Measurements from ENCODE around the gene DPP3. TPM values are rescaled to one million over a fixed set of nuclear protein-coding genes. Genes with fewer than 3 reads are reported as not detected.
A peak's percentile ranks its signal among the peaks of the same experiment; 100 is the strongest.
"Not testable (repeated sequence)": the region's sequence is repeated elsewhere in the genome, so short reads cannot be mapped to it uniquely, and the experiment has no call there.

Gene DPP3
- total RNA-seq, 1 donor = 15.2 TPM

DNA sequence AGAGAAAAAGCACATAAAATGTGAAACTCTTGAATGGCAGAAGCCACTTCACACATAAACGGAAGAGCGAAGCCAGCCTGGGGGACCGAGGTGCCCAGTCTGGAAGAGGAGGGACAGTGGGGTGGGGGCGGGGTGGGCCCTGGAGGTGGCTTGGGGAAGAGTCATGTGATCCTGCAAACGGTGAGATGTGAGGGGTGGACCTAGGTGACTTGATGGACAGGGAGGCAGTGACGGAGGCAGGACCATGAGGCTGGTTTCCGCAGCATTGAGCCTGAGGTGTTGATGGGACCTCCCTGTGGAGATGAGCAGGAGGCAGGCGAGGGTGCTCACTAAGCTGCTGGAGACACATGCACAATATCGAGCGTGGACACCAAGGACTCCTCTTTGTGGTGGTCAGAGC lies 48.8 kb downstream of the DPP3 start:
- H3K27me3 ChIP-seq (ENCODE audit: insufficient read depth, low read length) = no peaks in the 10 kb centered on the region
- no peaks in the 10 kb centered on the region for H3K9me3 ChIP-seq (ENCODE audit: low read depth, low read length)
- H3K4me1 ChIP-seq (ENCODE audit: insufficient read depth, low read length) = no peaks in the 10 kb centered on the region
- no peak overlapping the region for H3K4me3 ChIP-seq (ENCODE audit: low read length)

DNA sequence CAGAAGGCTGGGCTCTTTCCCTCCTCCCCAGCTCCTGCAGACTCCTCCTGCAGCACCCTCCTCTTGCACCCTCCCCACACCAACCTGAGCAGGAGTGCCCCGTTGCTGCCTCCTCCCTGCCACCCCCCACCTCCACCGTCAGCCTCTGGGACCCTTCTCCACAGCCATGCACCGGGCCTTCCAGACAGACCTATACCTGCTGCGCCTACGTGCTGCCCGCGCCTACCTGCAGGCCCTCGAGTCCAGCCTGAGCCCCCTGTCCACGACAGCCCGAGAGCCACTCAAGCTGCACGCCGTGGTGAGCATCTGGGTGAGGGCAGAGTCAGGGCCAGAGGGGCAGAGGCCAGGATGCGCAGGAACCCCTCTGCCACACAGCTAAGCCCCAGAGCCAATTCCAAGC lies 49.4 kb downstream of the DPP3 start:
- Histone ChIP-seq H3K9me3 (ENCODE audit: low read depth, low read length) (no peaks in the 10 kb centered on the region), H3K4me1 (ENCODE audit: insufficient read depth, low read length) (no peaks in the 10 kb centered on the region), H3K4me3 (ENCODE audit: low read length) (no peak overlapping the region), H3K27me3 (ENCODE audit: insufficient read depth, low read length) (no peaks in the 10 kb centered on the region)

DNA sequence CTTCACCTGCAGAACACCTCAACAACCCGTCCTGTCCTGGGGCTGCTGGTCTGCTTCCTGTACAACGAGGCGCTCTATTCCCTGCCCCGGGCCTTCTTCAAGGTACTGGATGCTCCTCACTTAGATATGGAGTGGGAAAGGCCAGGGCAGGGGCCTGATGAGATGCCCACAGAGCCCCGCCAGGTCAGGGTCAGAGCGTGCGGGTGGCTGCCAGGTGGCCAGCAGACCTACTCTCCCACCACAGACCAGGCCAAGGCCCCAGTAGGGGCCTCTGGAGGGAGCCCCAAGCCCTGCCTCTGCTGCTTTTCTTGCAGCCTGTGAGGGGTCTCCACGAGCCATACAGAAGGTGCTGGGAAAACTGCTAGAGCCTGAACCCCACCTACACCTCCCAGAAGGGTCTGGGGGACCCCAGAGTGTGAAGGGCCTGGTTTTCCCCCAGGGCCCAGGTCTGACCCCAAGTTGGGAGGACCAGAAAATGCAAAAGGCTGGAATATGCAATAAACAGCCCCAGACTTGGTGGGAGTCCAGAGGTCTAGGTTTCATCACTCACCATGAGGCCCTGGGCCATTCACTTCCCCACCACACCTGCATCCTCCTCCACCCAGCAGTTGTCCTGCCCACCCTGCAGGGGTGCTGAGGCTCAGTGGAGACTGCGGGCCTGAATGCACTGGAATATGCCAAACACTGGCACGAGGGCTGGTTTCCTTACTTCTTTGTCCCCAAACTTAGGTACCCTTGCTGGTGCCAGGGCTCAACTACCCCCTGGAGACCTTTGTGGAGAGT lies 50.9 kb downstream of the DPP3 start:
- H3K4me1 ChIP-seq (ENCODE audit: insufficient read depth, low read length) = no peaks in the 10 kb centered on the region
- no peaks in the 10 kb centered on the region for H3K9me3 ChIP-seq (ENCODE audit: low read depth, low read length)
- H3K27me3 ChIP-seq (ENCODE audit: insufficient read depth, low read length) = no peaks in the 10 kb centered on the region
- H3K4me3 ChIP-seq (ENCODE audit: low read length) = no peak overlapping the region

DNA sequence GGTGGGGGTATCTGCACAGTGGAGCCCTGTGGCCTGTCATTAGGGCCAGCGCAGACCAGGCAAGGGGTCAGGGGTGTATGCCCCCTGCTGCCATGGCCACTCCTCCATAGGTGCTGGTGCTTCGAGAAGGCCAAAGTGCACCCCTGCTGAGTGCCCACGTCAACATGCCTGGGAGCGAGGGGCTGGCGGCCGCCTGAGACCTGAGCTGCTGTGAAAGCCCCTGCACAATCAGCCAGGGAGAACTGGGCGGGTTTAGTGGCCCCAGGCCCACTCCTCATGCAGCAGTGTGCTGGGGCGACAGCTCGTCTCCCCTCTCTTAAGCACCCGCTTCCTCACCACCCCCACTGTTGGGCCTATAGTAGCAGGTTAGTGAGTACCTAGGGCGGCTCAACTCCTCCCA lies 51.6 kb downstream of the DPP3 start:
- no peaks in the 10 kb centered on the region for H3K9me3 ChIP-seq (ENCODE audit: low read depth, low read length)
- no peaks in the 10 kb centered on the region for H3K4me1 ChIP-seq (ENCODE audit: insufficient read depth, low read length)
- no peaks in the 10 kb centered on the region for H3K27me3 ChIP-seq (ENCODE audit: insufficient read depth, low read length)
- H3K4me3 ChIP-seq (ENCODE audit: low read length) = no peak overlapping the region

DNA sequence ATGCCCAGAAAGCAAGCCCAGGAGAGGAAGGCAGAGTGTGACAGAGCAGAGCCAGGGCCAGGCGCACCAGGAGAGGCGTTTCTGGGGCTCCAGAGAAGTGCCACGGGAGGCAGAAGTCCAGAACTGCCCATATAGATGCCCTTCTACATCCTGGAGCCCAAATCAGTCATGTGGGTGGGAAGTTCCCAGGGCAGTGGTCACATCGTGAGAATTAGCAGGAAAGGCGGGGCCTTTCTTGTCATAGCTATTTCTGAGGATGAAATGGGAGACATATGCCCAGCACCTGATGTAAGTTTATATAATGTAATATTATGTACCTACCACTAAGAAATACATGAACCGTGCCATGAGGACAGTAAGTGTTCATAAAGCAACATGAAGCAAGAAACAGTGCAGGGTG lies 52.5 kb downstream of the DPP3 start:
- no peaks in the 10 kb centered on the region for H3K27me3 ChIP-seq (ENCODE audit: insufficient read depth, low read length)
- no peaks in the 10 kb centered on the region for H3K9me3 ChIP-seq (ENCODE audit: low read depth, low read length)
- H3K4me3 ChIP-seq (ENCODE audit: low read length) = no peak overlapping the region
- H3K4me1 ChIP-seq (ENCODE audit: insufficient read depth, low read length) = no peaks in the 10 kb centered on the region

DNA sequence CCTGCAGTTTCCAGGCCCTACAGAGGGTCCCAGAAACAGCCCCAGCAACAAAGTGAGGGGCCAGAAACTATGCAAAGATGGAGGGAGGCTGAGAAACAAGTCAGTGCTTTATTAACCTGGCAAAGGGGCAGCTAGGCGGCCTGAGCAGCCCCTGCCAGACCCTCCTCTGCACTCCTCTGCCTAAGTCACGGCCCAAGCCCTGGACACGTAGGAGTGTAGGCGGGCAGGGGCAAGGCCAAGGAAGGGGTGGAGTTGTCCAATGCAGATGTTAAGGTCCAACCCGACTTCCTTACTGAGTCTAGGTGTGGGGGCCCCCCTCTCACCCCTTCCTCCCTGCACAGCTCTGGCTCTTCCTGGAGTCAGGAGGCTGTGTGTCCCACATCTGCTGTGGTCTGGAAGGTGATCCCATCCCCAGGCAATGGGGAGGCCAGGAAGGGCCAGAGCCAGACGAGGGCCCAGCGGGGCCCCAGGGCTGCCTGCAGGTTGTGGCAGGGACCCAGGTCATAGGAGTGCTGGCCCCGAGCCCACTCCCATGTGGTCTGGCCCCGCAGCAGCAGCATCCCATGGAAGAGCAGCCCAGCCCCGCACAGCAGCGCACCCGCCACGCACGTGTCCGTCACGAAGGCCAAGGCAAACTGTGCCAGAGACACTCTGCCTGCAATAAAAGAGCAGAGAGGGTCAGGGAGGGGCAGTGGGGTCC lies 59.1 kb downstream of the DPP3 start:
- no peaks in the 10 kb centered on the region for H3K9me3 ChIP-seq (ENCODE audit: low read depth, low read length)
- H3K4me3 ChIP-seq (ENCODE audit: low read length) = no peak overlapping the region
- H3K27me3 ChIP-seq (ENCODE audit: insufficient read depth, low read length) = no peaks in the 10 kb centered on the region
- peaks cover 18% of the 10 kb centered on the region for H3K4me1 ChIP-seq (ENCODE audit: insufficient read depth, low read length)

DNA sequence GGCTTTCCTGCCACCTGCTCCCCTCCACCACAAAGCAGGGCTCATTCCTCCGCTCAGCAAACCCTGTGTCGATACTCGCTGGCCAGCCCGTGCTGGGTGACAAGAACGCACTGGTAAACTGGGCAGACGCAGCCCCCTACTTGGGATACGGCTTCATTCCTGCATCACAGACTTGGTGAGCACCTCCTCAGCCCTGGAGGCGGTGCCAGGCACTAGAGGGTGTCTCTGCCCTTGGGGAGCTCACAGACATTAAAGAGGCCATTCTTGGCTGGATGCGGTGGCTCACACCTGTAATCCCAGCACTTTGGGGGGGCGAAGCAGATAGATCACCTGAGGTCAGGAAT lies 59.6 kb downstream of the DPP3 start:
- no peak overlapping the region for H3K4me3 ChIP-seq (ENCODE audit: low read length)
- peaks cover 24% of the 10 kb centered on the region for H3K4me1 ChIP-seq (ENCODE audit: insufficient read depth, low read length)
- H3K9me3 ChIP-seq (ENCODE audit: low read depth, low read length) = no peaks in the 10 kb centered on the region
- no peaks in the 10 kb centered on the region for H3K27me3 ChIP-seq (ENCODE audit: insufficient read depth, low read length)

DNA sequence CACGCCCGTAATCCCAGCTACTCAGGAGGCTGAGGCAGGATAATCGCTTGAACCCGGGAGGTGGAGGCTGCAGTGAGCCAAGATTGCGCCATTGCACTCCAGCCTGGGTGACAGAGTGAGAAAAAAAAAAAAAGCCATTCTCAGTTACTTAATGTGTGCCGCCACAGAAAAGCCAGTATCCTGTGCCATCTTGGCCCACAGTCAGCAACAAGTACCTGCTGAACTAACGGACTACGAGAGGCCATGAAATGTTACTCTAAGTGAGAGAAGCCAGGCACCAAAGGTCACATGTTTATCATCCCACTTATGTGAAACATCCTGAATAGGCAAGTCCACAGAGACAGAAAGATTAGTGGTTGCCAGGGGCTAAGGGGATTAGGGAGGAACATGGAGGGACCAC lies 60.4 kb downstream of the DPP3 start:
- not testable (repeated sequence) for H3K4me3 ChIP-seq (ENCODE audit: low read length); H3K9me3 ChIP-seq (ENCODE audit: low read depth, low read length); H3K27me3 ChIP-seq (ENCODE audit: insufficient read depth, low read length)
- H3K4me1 ChIP-seq (ENCODE audit: insufficient read depth, low read length) = peaks cover 30% of the 10 kb centered on the region

DNA sequence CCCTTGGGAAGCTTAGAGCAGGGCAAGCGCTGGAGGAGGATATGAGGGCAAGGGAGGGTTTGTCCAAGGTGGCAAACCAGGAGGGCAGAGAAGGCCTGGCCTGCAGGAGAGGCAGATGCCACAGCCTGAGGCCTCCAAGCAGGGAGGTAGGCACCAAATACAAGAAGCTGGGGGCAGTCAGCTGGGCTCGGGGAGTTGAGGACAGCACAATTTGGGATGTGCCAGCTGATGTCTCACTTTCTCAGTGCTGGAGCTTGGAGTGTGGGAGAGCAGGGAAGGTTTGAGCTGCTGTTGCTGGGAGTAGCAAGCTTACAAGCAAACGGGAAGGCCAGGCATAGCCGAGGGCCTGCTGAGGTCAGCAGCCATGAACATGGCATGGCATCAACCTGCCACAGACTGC lies 61.7 kb downstream of the DPP3 start:
- Histone ChIP-seq H3K9me3 (ENCODE audit: low read depth, low read length) (no peaks in the 10 kb centered on the region), H3K27me3 (ENCODE audit: insufficient read depth, low read length) (no peaks in the 10 kb centered on the region), H3K4me3 (ENCODE audit: low read length) (no peak overlapping the region), H3K4me1 (ENCODE audit: insufficient read depth, low read length) (peaks cover 35% of the 10 kb centered on the region)

DNA sequence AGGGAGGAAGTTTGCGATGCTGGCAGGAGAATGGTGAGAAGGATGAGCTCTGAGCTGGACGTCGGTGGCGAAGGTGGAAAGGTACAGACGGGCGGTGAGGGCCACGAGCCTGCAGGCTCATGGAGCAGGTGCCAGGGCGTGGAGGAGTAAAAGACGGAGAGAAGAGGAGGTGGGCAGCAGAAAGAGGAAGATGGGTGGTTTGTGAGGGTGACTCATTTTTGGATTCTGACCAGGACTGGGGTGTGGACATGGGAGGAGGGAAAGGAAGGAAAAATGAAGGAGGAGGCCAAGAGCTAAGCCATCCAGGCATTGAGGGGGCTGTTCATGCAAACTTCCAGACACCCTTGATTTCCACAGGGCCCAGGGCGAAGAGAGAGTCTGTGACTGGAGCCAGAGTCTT lies 62.1 kb downstream of the DPP3 start:
- peaks cover 35% of the 10 kb centered on the region for H3K4me1 ChIP-seq (ENCODE audit: insufficient read depth, low read length)
- no peaks in the 10 kb centered on the region for H3K9me3 ChIP-seq (ENCODE audit: low read depth, low read length)
- no peak overlapping the region for H3K4me3 ChIP-seq (ENCODE audit: low read length)
- no peaks in the 10 kb centered on the region for H3K27me3 ChIP-seq (ENCODE audit: insufficient read depth, low read length)

DNA sequence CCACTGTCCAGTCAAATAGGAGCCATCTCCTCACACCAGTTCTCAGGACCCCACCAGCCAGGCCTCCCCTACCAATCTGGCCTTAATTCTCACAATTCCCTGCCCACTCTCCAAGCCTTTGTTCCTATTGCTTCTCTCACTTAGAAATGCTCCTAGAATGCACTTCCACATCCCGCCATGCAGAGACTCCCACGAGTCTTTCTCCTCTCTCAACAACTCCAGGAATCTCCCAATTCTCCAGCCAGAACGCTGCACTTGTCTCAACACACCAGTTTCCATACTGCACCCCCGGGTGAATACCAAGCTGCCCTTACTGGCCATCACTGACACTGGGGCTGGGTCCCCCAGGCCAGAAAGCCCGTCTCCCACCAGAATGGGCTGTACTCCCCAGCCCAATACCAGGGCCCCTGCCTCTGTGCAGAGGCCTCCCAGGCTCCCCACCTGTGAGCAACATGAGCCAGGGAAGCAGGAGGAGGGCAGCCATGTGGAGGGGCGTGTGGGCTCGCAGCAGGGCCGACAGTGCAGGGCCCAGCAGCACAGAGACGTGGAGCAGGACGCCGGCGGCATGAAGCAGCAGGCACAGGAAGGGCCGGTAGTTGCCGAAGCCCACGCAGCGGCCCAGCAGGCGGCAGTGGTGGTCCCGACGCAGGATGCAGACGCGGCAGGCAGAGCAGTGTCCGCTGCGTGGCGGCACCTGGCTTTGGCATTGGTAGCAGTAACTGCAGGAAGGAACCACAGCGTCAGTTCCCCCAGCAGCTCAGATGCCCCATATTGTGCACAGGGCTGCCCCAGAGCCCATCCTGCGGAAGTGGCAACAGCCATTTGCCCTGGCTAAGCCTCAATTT lies 63.3 kb downstream of the DPP3 start:
- H3K4me3 ChIP-seq (ENCODE audit: low read length) = no peak overlapping the region

DNA sequence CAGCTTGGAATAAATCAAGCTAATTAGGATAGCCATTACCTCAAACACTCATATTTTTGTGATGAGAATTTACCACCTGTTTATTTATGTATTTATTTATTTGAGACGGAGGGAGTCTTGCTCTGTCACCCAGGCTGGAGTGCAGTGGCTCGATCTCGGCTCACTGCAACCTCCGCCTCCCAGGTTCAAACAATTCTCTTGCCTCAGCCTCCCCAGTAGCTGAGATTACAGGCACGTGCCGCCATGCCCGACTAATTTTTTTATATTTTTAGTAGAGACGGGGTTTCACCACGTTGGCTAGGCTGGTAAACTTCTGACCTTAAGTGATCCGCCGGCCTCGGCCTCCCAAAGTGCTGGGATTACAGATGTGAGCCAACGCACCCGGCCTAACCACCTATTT lies 64.7 kb downstream of the DPP3 start:
- peaks cover 35% of the 10 kb centered on the region for H3K4me1 ChIP-seq (ENCODE audit: insufficient read depth, low read length)
- H3K9me3 ChIP-seq (ENCODE audit: low read depth, low read length); H3K27me3 ChIP-seq (ENCODE audit: insufficient read depth, low read length): not testable (repeated sequence)
- H3K4me3 ChIP-seq (ENCODE audit: low read length) = peak overlapping the region; percentile 75

More for the DNA sequence above, 63.3 kb downstream of the DPP3 start:
- no peaks in the 10 kb centered on the region for H3K27me3 ChIP-seq (ENCODE audit: insufficient read depth, low read length)
- peaks cover 35% of the 10 kb centered on the region for H3K4me1 ChIP-seq (ENCODE audit: insufficient read depth, low read length)
- H3K9me3 ChIP-seq (ENCODE audit: low read depth, low read length) = no peaks in the 10 kb centered on the region

DNA sequence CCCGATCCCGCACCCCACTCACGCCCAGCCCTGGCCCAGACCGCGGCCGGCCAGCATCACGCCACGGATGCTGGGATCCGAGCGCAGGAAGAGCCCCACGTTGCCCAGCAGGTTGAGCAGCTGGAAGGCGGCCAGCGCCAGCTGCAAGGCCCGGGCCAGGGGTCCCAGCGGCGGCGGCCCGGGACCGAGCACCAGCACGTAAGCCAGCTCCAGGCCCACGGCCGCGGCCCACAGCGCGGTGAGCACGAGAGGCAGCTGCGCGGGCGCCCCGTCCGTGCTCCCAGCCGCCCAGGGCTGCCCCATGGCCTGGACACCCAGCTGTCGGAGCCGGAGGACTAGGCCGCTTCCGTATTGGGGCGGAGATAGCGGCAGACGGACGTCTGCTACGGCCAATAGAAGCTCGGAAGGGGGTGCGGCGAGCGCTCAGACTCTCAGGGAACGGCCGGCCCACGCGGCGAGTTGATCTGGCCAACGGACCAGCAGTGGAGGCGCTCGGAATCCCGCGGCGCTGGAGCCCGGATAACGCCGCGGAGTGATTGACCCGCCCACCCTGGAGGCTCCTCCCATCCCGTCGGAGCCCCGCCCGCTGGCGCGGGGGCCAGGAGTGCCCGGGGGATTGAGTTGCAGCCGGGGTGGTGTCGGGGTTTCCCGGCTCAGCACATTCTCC lies 65.6 kb downstream of the DPP3 start, which contains the start of gene ZDHHC24:
Gene ZDHHC24, minus strand, starts transcription at position 348 of the 667 bp plus-strand sequence. Its CDS starts 45 bp downstream, at position 303.
- H3K27me3 ChIP-seq (ENCODE audit: insufficient read depth, low read length) = no peaks in the 10 kb centered on the region
- H3K4me1 ChIP-seq (ENCODE audit: insufficient read depth, low read length) = peaks cover 35% of the 10 kb centered on the region
- no peaks in the 10 kb centered on the region for H3K9me3 ChIP-seq (ENCODE audit: low read depth, low read length)
- peak within 1 kb of the TSS; percentile 75 for H3K4me3 ChIP-seq (ENCODE audit: low read length)

DNA sequence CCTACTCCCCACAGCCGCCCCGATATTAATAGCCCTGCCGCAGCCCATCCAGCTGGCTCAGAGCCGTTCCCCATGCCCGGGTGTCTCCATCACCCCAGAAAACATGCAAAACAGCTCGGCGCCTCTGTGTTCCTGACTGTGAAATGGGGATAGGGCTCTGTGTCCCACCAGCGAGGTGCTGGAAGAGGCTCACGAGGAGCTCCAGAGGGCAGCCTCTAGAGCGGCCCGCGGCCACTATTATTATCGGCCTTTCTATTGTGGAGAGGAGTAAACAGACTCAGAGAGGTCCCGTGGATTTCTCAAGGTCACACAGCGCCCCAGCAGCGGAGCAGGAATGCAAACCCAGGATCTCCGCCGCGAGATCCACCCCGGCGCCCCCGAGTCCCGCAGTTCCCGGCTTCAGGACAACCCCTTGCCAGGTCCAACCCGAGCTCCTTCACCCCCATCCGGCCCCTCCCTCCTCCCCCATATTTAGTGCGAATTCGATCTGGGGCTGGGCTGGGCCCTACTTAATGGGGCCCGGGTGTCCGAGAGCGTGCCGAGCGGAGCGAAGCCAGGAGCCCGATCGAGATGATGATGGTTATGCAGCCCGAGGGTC lies 66.2 kb downstream of the DPP3 start, which contains the start of gene ACTN3:
Gene ACTN3, plus strand, starts transcription at position 536 of the 598 bp plus-strand sequence. Its CDS starts 35 bp downstream, at position 571.
- Histone ChIP-seq H3K27me3 (ENCODE audit: insufficient read depth, low read length) (no peaks in the 10 kb centered on the region), H3K4me3 (ENCODE audit: low read length) (peak within 1 kb of the TSS; percentile 75), H3K9me3 (ENCODE audit: low read depth, low read length) (no peaks in the 10 kb centered on the region), H3K4me1 (ENCODE audit: insufficient read depth, low read length) (peaks cover 35% of the 10 kb centered on the region)
